RPMI7951 (cell line): ENCODE data around the gene WASF2. TPM values are rescaled to one million over a fixed set of nuclear protein-coding genes. Genes with fewer than 3 reads are reported as not detected.
"Not testable (repeated sequence)": the region's sequence is repeated elsewhere in the genome, so short reads cannot be mapped to it uniquely, and the experiment has no call there.

Source experiments
- DNase-seq: peaks from one replicate; pipeline ENCODE4 v3.0.0-alpha.2; 2012; ENCODE audit warnings: low read depth
- total RNA-seq: library from RNA; depleted of rRNA; stranded (reverse); fragments of >200 nt; shearing (Covaris generic); gene quantifications from 2 replicates; pipeline ENCODE4 v1.2.3, GENCODE V29; 2014

Gene WASF2
- total RNA-seq, 1 experiment from 2014 or later = 15.1 TPM

DNA sequence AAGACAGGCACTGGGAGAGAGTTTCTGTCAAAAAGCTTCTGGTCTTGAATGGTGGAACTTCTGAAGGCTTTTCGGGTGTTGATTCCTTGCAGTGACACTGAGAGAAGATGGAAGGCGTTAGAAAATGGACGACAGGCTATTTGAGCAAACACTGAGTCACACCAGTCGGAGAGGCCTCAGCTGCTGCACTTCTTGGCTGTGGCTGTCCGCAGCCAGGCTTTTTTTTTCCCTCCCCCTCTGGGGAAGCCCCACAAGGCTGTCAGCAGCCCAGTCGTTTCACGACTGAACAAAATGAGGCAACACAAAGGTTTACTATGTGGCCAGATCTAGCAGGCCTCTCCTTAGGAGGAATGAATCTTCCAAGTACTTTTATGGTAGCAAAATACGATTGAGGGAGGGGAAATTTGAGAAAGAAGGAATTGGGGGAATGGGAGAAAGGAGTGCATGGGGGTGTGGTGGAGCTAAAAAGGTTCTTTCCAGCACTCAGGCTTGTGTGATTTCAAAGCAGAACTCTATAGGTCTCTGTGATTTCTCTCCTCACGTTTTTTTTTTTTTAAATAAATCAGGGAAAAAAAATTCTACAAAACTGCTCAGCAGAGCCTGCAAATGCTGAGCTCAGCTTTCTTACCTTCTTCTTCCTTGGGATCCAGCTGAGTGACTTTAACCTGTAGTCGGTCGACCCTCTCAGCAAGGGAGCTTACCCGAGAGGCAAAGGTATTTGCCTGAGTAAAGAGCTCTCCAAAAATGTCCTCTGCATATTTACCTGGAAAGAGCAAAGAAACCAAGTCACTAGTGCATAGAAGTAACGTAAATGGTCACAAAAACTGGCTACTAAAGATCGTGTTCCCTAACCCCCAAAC lies 71.4 kb downstream of the WASF2 start:
- DNase-seq = peak; percentile 94

DNA sequence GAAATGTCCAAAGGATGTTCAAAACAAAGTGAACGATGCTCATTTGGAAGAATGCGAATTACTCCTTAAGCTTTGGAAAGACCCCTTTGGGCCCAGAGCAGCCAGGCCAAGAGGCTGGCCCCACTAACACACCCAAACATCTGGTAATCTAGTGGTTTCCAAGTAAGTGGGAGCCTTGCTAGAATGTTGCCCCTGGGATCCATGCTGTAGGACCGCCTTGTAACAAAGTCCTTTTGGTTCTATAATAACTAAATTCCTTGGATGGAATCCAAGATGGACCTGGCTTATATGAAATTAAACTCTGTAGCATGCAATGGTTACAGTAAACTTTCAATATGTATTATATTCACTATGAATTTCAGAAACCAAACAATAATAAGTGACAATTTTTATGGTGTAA lies 72.3 kb downstream of the WASF2 start:
- no peak for DNase-seq

DNA sequence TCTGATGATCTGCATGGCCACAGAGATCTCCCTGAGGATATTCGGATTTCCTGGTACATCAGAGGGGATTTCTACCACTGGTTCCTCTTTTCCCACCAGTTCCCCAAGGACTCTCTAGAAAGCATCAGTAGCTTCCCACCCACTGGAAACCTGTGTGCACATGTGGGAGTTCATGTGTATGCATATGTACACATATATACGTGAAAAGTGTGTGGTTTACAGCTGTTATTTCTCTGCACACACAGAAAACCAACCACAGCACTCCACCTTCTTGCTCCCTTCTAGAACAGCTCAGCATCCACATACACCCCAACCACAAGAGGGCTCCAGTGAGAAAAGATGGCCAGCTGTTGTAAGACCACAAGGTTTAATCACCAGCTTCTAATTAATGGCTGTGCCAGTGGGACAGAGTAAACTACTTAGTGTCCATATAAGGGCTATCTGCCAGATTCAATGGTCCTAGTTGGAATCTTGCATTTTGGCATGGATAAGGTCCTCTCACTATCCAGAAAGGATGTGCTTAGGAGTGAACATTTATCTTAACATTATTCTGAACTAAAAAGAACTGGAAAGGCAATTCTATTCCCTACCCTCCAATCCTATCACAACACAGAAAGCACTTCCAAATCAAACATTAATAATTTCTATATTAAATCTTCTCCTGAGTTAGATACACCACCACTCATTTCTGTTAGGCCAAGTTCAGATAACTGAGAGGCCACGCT lies 73.4 kb downstream of the WASF2 start:
- DNase-seq = peak; percentile 76

DNA sequence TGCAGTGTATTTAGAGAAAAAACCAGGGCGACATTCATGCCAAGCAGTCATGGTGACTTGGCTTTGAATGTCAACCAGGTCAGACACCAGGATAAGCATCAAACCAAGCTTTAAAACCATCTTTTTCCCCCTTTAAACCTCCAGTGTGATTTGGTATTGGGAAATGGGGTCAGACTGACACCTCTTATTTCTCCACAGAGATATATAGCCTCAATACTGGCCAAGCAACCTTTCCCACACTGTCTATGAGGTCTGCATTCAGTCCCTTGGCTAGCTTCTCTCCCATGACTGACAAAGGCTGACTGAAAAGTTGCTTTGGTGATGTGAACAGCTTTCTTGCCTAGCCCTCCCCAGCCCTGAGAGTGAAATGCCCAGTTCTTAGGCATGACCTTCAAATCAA lies 75.9 kb downstream of the WASF2 start:
- DNase-seq = no peak

DNA sequence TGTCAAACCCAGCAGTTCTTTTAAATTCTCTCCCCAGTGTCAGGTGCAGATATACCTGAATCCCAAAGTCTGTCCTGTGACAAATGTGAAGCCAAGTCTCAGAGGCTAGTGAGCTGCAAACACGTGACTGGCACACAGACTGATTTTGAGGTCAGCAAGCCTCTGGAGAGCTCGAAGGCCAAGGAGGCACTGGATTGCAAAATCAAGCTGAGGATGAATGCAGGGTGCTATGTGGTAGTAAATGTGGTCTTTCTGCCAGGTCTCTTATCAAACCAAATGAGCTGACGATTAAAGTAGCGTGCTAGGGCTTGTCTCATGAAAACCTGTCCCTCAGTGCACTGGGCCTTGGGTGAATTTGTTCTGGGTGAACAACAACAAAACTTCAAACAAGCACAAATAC lies 77.0 kb downstream of the WASF2 start:
- no peak for DNase-seq

DNA sequence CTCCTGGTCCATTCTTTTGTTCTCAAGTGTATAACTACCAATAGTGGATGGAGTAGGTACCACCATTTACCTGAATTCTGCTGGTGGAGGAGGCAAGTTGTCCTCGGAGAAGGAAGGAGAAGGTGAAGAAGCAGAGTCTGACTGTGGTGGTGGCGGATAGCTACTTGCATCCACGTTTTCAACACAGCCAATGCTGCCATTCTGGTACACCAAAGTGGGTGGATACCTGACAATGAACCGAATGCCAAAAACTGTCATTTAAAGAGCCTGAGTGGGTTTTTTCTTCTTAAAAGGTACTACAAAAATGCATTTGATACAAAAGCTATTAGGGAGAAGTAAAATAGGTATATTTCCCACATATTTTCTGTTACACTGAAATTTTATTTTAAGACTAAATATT lies 77.5 kb downstream of the WASF2 start:
- DNase-seq = no peak

DNA sequence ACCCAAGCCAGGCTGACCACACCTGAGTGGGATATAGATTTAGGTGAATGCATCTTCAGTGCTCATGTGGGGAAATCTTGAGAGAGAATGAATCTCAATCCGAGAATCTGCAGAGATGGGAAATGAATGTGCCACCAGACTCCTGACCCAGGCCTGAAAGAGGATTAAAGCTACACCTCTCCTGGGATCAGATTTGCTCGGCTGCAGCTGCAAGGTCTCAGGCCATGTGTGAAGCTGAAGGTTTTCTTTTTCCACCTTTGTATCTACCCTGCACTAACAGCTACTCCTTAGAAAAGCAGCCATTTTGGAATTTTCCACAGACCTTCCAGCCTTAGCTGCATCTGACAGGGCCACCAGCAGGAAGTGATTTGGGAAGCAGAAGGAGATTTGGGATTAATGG lies 79.3 kb downstream of the WASF2 start:
- no peak for DNase-seq

DNA sequence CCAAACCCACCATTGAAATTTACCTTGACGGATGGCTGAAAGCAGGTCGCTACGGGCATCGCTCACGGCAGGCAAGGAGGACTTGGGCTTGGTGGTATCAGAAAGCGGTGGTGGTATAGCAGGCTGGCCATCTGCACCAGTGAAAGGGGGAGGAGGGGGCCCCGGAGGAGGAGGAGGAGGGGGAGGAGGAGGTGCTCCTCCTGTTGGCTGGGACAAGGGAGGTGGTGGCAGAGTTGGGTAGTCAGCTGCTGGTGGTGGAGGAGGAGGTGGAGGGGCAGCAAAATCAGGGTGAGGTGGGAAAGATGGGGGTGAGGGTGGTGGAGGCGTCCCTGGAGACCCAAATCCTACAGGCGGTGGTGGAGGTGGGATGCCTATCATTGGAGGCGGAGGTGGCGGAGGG lies 80.3 kb downstream of the WASF2 start:
- DNase-seq = no peak

DNA sequence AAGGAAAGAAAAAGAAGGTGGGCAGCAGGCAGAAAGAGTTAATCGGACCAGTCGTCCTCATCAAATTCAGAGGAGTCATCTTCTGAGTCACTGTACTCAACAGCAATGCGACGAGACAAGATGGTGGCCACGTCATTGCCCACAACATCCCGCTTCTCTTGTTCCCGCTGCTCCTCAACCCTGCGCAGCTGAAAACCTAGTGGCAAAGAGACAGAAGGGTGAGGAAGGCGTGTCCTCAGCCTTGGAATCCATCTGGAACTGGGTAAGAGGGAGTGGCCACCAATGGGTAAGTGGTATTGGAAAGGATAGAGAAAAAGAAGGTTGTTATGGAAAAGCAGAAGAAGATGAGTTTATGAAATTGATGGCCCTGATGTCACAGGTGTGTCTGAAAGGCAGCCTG lies 81.8 kb downstream of the WASF2 start:
- DNase-seq = peak; percentile 91

DNA sequence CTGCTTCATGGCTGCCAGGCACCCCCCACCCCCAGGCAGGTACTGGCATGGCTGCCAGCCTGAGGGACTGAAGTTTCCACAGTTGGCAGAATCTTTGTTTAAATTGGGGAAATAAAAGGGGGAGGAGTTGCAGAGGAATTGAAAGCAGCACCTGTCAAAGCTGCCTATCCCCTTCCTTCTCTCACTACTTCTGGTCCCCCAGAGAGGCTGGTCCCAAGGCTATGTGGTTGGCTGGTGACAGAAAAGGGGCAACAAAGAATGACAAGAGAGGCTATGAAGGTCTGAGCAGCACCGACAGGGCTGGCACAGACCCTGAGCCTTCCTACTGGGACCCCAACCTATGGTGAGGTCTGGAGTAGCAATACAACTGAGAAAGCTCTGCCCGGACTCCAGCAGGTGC lies 83.2 kb downstream of the WASF2 start:
- DNase-seq = not testable (repeated sequence)

DNA sequence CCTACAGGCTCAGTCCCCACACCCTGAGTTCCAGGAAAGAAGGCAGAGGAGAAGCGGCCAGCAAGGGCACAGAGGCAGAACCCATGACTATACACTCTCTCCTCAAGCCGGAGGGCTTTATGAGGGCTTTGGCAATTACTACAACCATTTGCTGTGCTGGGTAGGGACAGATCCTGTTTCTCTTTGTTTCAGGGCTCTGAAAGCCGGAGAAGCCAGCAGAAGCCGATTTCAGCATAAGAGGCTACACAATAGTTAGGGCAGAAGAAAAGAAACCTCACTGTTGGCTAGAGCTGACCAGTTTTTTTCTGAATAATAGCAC lies 83.6 kb downstream of the WASF2 start:
- no peak for DNase-seq

DNA sequence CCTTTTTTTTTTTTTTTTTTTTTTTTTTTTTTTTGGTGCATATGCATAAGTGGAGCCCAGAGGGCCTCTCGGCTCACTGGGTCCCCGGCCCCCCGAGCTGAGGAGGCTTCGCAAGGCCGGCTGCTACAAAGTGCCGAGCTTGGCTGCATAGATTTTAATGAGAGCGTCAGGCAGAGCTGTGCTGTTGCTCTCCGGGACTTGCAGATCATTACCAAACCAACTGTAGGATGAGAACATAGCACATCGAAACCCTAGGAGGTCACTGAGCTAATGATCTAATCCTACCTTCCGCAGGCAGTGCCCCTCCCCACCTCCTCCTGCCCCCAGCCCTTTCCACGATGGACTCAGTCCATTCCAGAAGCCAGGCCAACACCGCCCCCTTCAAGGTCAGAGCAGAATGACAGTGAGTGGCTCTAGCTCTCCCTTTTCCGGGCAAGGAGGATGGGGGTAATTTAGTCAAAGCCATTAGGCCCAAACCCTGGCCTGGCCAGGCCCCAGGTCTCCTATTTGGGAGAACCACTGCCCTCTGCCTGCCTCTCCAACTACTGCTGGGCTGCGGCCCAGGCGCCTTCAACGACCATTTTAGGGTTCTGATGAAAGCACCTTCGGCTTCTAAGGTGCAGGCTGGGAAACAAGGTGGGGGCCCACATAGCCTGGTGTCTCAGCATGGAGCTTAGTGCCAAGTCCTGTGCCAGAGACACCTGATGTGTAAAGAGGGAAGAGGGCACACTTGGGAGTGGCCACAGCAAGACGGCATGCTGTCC lies 84.2 kb downstream of the WASF2 start:
- not testable (repeated sequence) for DNase-seq

DNA sequence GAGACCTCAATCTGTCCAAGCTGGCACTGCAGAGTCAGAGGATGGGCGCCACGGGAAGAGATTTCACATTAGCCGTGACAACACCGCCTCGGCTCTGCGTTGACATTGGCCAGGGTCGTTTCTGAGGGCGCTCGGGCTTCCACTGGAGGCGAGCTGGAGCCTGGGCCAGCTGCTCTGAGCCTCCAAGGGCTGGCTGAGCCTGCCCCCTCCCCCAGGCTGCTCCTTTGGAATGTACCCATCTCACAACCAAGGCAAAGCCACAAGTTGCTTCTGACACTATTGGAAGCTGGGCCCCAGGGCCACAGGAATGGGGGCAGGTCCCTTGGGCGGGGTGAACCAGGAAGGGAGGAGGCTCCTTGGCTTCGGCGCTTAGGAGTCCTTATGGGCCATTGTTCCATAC lies 84.9 kb downstream of the WASF2 start:
- DNase-seq = peak; percentile 32

DNA sequence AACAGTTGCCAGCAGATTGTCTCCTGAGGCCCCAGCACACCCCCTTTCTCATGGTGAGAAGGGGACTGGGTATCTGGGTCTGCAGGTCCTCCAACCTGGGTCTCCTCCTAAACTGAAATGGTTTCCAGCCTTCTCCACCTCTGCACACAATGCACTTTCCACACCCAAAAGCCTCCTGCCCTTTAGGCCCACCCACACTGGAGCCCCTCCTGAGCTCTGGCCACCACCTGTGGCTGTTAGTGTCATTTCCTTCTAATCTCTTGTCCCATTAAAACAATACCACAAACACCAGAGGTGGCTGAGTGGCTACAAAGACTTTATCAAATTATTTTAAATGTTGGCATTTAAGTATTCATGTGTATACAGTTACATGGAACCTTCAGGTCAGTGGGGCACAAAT lies 86.0 kb downstream of the WASF2 start:
- no peak for DNase-seq

DNA sequence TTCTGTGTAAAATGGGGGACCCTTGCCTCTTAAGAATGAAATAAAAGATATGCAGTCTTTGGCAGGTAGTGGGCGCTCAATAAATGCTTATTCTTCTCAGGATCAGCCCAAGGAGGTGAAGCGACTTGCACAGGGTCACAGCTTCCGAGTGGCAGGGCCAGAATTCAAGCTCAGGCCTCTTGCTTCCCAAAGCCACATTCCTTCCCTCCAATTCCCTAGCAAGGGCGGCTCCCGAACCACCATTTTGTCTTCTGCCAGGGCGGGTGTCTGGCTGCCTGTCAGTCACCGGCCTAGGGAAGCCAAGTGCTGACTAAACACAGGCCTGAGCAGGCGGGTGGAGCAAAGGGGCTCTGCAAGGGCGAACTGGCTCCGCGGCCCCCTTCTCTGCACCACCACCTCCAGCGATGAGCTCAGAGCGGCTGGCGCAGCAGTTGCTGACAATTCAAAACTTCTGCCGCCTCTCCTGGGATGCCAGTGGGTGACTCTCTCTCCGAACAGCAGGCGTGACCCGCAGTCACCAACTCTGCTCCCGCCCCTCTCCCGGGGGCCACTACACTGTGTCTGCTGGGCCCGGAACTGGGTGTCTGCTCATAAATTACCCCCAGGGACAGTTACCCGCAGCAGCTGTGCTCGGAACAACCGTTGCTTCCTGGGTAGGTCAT lies 86.8 kb downstream of the WASF2 start:
- no peak for DNase-seq

DNA sequence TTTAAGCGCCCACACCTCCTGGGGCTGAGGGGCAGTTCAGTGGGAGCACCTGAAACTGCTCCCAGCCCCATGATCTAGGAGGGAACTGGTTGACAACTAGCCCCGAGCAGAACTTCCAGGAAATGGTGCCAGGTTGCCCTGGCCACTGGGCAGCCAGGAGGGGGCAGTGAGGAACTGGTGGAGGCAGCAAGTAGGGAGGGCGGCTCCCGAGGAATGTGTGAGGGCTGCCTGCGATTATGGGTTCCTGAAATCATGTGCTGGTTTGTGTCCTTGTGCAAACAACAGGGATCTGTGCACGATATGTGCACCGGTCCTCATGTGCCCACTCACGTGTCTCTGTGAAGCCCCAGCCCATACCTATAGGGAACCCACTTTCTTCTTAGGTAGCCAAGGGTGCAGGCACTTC lies 87.6 kb downstream of the WASF2 start:
- peak; percentile 48 for DNase-seq

DNA sequence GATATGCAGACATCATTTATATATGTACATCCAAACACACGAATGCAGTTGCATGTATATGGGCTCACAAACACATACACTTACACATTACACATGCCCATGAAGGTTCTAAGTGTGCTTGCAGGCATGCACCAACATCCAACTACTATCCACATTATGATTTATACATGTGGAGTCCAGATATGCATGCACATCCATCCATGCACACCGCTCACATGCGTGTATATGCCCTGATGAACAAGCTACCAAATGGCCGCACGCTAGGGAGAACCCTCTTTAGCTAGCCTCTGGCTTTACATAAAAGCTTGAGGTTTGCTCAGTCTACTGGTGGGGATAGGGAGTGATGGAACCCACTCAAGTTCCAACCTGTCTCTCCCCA lies 89.0 kb downstream of the WASF2 start:
- DNase-seq = no peak

DNA sequence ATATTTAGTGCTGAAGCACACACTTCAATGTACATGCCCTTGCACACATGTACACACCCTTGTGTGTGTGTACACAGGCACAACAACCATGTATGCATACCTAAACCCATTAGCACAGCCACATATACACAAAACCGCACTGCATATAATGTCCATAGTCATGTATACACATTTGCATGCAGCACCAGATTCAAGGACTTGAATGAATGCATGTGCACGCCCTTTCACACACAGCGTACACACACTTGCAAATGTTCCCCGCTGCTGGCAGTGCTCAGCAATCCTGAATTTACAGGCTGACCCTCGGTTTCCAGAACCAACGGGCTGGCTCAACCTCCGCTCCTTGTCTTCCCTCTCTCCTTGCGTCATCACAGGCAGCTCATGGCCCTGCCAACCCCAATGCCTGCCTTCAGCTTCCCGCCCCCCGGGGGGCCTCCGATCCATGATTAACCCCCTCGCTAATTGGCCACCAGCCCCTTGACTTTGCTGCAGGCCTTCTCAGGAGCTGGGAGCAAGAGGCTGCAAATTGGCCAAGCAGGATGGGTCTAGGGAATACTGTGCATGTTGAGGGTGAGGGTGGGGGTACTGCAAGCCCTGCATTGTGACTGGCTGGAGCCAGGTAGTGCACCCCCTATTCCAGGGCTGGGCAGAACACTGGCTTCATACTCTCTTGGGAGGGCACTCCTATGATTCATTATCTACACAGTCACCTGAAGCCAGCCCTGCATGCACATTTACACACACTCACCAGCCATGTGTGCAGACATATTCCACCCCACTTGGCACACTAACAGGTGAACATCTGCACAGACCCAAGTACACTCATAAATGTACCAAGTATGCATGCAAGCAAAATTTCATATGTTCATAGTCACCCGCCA lies 89.6 kb downstream of the WASF2 start:
- no peak for DNase-seq

DNA sequence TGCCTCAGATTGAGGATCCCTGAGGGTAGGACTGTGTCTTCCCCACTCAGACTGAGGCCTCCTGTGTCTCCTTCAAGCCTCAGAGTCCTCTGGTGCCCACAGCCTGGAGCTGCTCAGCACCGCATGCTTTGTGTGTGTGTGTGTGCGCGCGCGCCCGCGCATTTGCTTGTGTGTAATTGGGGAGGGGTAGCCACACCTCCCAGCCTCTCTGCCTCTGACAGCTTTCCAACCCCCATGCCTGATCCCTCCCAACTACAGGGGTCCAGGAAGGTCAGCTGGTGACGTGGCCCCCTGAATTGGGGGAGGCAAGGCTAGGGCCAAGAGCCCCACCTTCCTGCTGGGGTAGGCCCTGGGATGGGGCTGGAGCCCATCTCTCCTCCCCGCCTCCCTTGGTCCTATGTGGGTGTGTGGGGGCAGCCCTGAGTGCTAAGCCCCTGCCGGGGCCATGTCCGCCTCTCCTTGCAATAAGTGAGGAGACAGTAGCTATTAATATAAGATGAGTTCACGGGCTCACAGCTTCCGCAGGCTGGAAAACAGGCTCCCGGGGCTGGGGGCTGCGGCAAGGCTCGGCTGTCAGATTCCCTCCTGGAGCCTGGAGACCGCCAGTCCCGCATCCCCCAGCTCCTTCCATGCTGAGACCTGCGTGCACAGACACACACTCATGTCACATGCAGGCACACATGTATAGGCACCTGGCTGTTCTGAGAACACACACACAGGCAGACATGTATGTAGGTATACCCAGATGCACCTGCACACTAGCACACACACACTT lies 90.5 kb downstream of the WASF2 start:
- DNase-seq = no peak

DNA sequence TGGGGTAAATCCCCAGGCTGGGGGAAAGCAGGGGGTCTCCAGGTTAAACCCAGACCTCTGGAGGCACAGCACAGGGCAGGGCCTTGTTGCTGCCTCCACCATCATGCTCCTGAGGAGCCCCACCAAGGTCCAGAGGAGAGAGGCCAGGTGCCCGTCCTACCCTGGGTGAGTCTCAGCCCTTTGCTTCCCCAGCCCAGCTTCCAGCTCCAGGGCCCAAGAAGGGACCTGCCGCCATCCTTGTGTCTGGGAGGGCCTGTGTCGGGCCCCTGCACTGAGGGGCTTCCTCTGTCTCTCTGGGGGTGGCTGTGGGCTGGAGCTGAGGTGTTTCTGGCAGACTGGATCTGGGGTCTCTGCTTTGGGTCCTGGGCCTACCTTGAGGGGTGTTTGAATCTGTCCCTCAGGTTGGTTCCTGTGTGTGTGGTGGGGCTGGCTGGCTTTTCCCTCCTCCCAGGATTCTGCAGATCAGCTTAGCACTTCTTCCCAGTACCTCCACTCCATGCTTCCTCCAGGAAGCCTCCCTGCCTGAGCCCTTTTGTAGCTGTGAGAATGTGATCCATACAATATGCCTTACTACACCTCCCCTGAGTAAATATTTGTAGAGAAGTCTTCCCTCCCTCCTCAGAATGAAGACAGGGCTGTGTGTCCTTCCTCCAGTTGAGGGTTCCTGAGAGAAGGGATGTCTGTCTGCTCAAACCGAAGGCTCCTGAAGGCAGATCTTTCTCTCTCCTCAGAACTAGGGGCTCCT lies 91.4 kb downstream of the WASF2 start:
- DNase-seq = no peak
